Kasumi-1 (cell line): ENCODE measurements around the gene FLT4.

Source experiments
- DNase-seq, 2 experiments: peaks; one replicate each; lab custom pipeline; 2025; lab: John Stamatoyannopoulos, UW

Gene FLT4

DNA sequence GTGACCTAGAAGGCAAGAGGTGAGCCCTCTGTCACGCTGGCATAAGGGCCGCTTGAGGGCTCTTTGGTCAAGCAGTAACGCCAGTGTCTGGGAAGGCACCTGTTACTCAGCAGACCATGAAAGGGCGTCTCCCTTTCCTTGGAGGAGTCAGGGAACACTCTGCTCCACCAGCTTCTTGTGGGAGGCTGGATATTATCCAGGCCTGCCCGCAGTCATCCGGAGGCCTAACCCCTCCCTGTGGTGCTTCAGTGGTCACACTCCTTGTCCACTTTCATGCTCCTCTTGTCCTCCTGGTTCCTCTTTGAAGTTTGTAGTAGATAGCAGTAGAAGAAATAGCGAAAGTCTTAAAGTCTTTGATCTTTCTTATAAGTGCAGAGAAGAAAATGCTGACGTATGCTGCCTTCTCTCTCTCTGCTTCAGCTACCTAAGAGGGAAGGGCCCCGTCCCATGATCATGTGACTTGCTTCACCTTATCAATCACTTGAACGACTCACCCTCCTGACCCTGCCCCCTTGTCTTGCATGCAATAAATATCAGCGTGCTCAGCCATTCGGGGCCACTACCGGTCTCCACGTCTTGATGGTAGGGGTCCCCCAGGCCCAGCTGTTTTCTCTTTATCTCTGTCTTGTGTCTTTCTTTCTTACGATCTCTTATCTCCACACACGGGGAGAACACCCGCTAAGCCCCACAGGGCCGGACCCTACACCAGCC, 41.4 kb downstream of the FLT4 start:
- DNase-seq: no peak

DNA sequence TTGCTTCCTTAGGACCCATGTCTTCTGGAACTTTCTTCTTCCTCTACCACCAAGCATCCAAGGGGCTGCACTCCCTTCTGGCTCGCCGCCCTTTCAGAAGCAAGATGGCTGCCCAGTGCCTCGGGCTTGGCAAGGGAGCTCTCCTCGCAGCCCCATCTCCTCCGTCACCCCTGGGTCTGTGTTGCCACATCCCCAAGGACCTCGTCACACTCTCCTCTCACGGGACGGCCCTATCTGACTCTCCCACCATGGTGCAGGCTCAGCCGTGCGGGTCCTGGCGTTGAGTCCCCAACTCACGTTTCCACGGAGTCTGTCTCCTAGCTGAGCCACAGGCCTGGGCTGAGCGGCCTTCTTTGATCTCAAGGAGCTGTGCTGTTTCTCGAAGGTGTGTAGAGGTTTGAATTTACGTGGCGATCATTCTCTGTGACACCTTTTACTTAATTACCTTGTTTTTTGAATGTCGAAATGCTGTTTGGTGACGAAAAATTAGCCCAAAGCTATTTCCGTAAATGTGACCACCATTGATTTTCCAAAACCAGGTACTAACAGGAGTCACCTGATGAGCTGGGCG, 43.1 kb downstream of the FLT4 start:
- DNase-seq: no peak

DNA sequence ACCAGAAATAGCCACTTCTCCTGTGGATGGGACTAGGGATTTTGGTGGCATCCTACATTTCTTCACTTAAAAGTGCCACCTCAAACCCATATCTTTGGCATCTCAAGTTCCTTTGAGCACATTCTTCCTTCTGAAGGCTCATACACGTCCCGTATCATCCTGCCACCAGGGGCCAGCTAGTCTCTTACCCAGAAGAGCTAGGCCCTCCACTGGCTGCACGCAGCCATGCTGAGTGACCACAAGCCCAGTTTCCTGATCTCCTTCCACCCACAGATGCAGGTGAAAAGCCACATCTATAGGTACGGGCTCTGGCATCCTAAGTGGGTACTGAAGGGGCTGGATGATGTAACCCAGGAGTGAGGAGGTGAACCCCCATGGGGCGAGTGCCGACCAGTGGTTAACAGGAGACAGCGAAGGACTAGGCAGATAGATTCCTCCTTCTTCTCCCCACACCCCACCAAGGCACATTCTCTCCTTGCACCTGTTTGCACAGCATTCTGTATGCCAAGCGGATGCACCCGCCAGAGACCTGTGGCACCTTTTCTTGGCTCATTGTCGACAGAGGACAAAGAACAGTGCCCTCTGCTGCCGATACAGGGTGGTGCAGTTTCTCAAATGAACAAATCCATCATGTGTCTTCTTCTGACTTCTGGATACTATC, 43.7 kb downstream of the FLT4 start:
- DNase-seq: peak; percentile 54 to 65

DNA sequence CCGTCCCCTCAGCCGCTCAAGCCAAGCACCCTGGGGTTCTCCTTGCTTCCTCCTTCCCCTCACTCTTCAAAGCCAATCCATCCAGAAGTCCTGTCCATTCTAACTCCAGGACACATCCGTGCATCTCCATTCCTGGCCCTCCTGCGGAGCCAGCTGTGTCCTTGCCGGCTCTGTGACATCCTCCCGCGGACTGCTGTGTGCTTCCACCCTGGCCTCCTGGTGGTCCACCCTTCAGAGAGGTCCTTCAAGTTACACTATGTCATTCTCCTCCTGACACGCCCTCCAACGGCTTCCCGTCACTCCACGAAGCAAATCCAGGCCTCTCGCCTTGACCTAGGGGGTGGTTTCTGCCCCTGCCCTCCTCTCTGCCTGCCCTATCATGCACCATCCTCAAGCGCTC, 45.1 kb downstream of the FLT4 start:
- no peak for DNase-seq

DNA sequence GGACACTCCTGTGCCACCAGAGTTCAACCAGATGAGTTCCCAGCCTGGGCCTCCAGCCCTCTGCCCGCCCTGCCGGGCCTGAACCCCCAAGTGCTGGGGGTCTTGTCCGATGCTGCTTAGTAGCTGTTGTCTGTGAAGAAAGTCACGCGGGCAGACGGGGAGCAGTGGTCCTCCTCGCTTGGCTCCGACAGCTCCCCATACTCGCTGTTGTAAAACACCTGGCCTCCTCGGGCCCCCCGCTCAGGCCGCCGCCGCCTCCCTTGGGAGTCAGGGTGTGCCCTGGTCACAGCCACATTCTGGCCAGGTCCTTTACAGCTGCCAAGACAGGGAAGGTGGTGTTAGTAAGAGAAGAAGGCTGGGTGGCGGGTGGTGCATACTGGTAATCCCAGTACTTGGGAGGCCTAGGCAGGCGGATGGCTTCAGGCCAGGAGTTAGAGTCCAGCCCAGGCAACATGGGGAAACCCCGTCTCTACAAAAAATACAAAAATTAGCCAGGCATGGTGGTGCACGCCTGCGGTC, 46.3 kb downstream of the FLT4 start:
- DNase-seq: no peak

DNA sequence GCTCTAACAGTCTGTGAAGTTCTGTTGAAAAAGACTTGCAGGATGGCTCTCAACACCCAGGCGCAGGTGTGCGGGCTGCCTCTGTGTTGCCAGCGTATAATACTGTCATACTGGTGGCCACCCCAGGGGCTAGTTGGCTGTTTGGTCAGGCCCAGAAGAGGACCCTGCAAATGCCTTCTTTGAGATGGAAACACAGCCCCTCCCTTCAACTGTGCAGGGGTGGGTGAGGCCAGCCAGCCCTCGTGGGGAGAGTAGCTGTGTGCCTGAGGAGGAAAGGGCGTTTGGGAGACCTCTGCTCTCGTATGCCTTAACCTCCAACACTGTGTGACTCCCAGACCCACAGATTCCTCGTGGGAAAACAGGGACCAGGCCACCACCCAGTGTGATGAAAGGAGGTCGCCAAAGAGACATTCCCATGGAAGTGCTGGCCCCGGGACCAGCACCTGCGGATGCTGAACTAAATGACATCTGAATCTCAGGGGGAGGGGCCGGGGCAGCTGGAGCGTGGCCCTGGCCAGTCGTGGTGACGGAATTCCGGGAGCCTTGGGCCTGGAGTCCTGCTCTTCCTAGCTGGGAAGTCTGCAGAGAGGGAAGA, 46.8 kb downstream of the FLT4 start:
- no peak for DNase-seq

DNA sequence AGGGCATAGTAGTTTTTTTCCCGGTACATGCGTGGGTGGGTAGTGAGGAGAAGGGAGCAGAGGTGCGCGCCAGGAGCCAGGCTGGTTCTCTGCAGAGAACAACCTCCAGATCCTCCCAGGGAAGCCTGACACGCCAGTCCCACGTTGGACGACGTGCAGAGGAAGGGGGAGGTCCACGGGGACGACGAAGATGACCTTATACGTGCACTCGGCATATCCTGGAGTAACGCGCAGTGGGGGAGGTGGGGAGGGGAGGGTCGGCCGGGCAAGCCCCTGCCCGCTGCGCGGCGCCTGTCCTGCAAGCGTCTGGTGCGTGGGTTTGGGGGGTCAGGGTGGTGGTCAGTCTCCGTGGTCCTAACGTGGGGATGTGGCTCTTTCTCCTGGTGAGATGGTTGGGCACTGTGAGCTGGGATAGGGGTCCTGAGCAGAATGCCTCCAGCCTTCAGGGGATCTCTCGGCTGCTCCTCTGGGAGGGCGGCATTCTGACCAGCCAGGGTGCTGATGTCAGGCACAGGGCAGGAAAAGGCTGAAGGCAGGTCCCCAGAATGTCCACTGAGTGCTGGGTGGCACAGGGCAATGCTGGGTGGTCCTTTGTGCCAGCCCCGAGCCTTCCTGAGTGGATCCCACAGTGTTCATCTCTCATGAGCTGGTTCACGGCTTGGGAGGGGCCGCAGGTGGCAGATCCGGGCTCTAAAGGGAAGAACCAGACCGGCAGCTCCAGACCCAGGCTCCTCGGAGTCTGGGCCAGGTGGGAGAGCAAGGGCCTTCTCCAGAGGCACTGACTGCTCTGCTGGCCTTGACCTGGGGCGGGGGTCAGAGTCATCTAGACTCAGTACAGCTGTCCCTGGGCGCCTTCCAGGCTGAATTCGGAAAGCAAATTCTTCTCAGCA, 47.6 kb downstream of the FLT4 start:
- no peak for DNase-seq

DNA sequence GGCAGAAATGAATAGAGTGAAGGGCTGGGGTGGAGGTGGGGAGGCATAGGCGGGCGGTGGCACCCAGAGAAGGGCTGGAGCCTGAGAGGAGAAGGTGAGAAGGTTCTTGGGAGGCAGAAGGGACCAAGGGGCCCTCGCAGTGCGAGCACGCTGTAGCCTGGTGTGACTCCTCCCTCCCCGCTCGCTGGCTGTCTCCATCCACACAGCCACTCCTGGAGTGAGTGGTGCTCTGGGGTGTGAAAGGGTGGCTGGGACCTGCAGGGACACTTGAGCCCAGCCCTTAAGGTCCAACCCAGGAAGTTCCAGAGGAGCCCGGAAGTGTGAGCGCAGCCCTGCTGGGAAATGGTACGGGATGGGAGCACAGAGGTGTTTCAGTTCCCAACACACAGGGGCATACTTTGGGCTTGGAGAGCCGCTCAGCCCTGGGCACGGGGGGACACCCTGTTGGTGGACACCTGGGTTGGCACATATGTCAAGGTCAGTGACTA, 48.8 kb downstream of the FLT4 start:
- no peak for DNase-seq

DNA sequence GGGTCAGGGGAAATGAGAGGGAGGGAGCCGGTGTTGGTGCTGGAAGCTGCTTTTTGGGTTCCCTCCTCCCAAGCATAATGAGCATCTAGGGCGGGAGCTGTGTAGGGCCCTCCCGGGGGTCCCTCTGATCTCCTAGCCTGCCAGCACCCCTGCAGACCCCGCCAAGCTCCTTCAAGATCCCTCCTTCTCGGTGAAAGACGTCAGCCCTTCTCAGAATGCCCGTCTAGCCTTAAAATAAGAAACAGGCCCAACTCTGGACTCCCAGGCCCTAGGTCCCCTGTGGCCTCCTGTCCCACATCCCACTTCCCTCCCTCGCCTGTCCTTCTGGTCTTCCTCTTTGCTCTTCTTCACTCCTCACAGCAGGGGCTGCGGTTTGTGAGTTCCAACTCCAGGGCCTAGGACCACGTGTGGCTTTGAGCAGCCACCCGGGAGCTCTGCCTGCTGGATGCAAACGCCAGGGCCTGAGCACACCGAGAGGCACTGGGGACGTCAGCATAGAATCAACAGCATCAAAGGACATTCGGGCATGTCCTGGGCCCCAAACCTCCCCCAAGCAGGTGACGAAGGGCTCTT, 49.3 kb downstream of the FLT4 start:
- no peak for DNase-seq

DNA sequence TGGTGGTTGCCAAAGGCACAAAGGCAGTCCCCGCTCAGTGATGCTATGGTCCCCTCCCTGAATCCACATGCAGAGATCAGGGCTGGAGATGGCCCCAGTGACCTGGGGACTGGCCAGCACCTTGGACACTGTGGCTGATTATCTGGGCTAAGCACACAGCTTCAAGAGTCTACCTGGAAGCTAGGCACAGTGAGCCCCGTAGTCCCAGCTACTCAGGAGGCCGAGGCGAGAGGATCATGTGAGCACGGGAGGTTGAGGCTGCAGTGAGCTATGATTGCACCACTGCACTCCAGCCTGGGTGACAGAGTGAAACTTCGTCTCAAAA, 49.8 kb downstream of the FLT4 start:
- DNase-seq: no peak

DNA sequence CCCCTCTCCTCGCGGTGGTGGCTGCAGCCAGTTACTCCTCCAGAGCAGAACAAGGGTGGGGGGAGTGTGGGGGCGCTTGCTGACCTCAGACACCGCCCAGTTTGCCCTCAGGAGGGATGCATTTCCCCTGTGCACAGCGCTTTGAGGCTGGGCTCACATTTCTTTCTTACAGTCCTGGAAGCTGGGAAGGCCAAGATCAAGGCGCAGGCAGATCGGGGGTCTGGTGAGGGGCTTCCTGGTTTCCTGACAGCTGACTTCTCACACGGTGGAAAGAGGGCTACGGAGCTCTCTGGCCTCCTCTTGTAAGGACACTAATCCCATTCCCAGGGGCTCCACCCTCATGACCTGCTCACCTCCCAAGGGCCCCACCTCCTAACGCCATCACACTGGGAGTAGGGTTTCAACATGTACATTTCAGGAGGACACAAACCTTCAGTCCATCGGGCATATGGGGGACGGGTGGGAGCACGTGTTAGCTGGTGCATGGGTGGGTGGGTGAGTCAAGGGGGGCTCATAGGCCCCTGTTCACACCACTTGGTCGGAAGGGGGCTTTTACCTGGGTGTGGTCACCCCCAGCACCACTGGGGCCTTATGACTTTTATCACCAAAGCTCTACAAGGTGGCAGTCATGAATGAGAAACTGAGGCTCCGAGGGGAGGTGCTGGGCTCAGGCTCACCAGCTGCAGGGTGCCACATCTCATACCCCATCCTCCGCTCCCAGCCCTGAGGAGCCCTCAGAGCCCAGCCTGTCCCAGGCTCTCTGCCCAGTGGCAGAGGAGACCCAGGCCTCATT, 50.4 kb downstream of the FLT4 start:
- no peak for DNase-seq

DNA sequence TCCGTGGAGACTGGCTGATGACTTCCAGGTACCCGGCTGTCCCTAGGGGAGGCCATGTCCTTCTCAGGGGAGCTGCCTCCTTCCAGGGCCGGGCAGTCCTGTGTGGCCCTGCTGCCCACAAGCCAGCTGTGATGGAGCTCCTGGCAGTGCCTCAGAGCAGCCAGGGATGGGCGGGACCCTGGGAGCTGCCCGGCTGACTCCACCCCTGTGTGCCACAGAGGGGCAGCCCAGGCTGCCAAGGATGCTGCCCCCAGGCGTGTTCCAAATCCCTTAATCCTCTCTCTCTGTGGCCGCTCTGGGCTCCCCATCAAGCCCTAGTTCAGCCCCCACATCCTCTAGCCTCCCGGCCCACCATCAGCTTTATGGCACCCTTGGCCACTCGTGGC, 51.1 kb downstream of the FLT4 start:
- DNase-seq: no peak

DNA sequence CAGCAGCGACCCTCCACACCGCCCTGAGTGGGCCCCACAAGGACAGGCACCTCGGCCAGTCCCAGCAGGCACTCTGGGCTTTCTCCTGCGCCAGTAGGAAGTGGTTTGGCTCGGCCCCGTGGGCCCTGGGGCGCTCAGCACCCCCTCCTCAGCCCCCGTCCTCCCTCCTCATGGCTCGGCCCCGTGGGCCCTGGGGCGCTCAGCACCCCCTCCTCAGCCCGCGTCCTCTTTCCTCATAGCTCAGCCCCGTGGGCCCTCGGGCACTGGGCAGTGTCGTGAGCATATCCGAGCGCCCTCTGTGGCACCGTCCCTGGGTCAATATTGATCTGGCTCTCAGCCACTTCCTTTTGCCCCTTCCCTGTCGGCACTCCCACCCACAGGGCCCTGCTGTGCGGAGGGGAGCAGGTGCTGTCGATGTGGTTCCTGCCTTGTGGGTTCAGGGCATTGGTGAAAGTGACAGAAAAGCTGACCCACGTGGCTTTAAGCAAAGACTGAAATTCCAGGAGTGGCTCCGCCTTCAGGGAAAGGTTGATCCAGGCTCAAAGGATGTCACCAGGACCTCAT, 52.6 kb downstream of the FLT4 start:
- no peak for DNase-seq

DNA sequence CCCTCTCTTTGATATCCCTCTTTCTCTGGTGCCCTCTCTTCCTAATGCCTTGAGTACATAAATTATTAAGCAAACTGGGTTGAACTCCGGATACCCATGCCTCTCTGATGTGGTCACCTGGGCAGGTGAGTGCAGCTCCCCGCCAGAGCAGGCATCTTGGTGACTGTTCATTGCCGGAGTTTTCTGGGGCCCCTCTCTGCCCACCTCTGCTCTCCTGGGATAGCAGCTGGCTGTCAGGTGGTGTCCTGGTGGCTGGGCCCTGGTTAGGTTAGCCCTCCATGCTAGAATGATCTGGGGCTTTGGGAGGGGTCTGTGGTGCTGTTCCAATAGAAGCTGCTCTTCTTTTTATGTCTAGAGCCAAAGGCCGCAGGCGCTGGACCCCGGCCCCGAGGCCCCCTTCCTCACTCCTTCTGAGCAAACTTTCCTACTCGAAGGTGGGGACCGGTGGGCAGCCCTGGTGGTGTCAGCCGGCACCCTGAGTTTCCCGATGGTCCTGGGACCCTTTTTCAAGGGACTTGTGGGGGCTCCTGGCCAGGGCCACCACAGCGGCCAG, 53.2 kb downstream of the FLT4 start:
- no peak for DNase-seq

DNA sequence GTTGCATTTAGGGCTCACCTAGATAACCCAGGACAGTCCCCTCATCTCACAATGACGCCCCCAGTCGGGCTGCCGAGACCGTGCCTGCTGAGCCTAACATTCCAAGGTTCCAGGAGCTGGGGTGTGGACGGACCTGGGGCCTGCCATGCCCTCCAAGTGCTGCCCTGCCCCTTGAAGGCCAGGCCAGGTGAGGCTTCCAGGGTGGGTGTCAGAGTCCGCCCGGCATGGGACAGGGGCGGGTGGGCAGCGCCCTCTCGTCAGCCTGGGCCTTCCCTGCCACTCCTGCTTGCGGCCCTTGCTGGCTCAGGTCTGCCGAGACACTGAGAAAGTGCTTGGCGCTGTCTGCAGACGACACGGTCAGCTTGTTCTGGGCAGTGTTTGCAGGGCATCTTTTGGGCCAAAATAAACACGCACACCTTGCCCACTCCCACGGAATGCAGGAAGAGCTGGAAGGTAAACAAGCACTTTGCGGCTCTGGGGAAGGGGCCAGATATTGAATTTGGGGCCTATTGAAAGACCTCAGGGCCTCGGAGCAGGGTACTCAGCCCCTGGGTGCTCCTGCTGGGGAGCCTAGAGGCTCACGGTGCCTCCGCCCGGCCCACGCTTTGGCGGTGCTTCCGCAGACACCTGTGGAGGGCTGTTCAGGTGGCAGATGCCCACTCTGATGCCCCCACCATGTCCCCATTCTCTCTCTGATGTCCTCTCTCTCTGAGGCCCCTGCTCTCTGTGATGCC, 53.9 kb downstream of the FLT4 start:
- DNase-seq: no peak

DNA sequence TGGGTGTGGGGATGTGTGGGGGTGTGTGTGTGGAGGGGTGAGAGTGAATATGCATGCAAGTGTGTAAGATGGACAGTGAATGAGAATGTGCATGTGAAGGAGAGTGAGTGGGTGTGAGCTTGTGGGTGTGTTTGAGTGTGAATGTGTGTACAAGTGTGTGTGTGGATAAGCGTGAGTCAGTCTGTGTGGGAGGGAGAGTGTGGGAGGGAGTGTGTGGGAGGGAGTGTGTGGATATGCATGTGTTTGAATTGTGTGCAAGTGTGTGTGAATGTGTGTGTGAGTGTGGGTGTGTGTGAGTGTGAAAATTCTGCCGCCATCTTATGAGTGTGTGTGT, 54.4 kb downstream of the FLT4 start:
- DNase-seq: no peak

DNA sequence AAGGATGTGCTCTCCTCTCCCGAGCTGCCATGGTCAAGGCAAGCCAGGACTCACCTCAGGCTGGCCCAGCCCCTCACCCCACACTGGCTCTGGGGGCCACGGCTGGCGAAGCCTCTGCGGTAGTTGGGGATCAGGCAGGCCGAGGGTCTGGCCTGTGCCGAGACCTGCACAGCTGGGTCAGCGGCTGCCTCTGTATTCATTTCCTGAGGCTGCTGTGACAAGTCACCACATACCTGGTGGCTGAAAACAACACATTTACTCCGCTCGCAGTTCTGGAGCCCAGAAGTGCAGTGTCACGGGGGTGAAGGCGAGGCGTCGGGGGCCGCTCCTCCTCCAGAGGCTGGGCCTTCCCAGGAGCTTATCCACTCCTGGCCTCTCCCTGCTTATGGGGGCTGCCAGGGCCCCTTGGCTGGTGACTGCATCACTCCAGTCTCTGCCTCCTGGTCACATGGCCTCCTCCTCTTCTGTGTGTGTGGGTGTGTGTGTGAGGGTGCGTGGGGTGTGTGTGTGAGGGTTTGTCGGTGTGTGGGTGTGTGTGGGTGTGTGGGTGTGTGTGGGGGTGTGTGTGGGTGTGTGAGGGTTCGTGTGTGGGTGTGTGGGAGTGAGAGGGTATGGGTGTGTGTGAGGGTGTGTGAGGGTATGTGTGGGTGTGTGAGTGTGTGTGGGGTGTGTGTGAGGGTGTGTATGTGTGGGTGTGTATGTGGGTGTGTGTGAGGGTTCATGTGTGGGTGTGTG, 54.9 kb downstream of the FLT4 start:
- no peak for DNase-seq

DNA sequence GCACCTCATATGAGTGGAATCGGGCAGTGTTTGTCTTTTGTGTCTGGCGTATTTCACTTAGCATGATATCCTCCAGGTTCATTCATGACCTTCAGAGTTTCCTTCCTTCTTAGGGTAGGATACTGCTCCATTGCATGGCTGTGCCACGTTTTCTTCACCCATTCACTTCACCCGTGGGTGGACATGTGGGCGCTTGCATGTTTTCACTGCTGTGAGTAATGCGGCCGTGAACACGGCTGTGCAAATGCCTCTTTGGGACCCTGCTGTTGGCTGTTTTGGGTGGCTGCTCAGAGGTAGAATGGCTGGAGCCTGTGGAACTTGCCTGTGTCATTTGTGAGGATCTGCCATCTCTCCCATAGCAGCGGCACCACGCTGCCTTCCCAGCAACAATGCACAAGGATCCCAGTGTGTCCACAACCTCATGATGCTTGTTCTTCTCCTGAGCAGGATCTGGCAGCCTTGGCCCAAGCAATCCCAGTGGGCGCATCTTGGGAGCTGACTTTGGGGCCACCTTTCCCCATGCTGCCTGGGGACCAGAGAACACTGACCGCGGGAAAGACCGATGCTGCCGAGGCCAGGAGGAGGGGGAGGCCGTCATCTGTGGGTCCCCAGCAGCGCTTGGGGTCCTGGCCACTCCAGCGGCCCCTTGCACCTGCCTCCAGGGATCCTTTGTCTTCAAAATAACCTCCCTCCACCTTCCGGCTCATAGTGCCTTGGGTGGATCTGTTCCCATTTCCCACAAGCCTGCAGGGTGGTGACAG, 55.8 kb downstream of the FLT4 start:
- no peak for DNase-seq
